ENCODE measurements around the gene KCNH4.

The KCNH4 gene

DNA sequence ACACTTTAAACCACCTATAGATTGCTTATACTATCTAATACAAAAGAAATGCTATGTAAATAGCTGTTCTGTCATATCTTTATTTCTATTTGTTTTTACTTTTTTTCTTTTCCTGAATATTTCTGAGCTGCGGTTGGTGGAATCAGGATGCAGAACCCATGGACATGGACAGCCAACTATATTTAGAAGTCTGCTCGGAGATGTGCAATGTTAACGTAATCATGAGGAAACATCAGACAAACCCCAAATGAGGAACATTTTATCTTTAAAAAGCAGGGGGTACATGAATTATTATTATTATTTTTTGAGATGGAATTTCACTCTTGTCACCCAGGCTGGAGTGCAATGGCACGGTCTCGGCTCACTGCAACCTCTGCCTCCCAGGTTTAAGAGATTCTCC, 44.7 kb upstream of the KCNH4 start:
- Histone ChIP-seq H3K9me3 (ENCODE audit: control insufficient read depth, insufficient read depth, low read depth, low read length) (no peaks in the 10 kb centered on the region), H3K27ac (ENCODE audit: extremely low read depth, low read depth, low read length) (no peak overlapping the region), H3K36me3 (ENCODE audit: control insufficient read depth in 2 of 2, insufficient read depth in 1 of 2, low read length in 2 of 2) (peaks cover 12 to 27% of the 10 kb centered on the region in 2 experiments; a peak in 2 of 3 replicates), H3K4me1 (ENCODE audit: control insufficient read depth, insufficient read depth, low read length) (peaks cover 2% of the 10 kb centered on the region; the same call in 1 of the 2 replicates), H3K4me3 (ENCODE audit: low read depth, low read length) (no peak overlapping the region)
- no peak for TF ChIP-seq ZNF791 (tag by site-specific recombination; IDR thresholded peaks at IDR 0.05)
- TF ChIP-seq, protein P1, sequence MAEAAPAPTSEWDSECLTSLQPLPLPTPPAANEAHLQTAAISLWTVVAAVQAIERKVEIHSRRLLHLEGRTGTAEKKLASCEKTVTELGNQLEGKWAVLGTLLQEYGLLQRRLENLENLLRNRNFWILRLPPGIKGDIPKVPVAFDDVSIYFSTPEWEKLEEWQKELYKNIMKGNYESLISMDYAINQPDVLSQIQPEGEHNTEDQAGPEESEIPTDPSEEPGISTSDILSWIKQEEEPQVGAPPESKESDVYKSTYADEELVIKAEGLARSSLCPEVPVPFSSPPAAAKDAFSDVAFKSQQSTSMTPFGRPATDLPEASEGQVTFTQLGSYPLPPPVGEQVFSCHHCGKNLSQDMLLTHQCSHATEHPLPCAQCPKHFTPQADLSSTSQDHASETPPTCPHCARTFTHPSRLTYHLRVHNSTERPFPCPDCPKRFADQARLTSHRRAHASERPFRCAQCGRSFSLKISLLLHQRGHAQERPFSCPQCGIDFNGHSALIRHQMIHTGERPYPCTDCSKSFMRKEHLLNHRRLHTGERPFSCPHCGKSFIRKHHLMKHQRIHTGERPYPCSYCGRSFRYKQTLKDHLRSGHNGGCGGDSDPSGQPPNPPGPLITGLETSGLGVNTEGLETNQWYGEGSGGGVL (tag by site-specific recombination; IDR thresholded peaks at IDR 0.05): no peak
- ChIA-PET CTCF (no interaction called here), POLR2A (no interaction called here)

- Histone ChIP-seq H3K9me3 (ENCODE audit: control insufficient read depth, insufficient read depth, low read depth, low read length) (no peaks in the 10 kb centered on the region), H3K36me3 (ENCODE audit: control insufficient read depth in 2 of 2, insufficient read depth in 1 of 2, low read length in 2 of 2) (peaks cover 12 to 27% of the 10 kb centered on the region in 2 experiments; a peak in 2 of 3 replicates), H3K4me3 (ENCODE audit: low read depth, low read length) (no peak overlapping the region), H3K4me1 (ENCODE audit: control insufficient read depth, insufficient read depth, low read length) (peaks cover 2% of the 10 kb centered on the region; the same call in 1 of the 2 replicates), H3K27ac (ENCODE audit: extremely low read depth, low read depth, low read length) (no peak overlapping the region)
- no peak for TF ChIP-seq ZNF548 (tag by site-specific recombination; IDR thresholded peaks at IDR 0.05)
- TF ChIP-seq ZNF768 (tag by site-specific recombination; IDR thresholded peaks at IDR 0.05): no peak
- no peak for TF ChIP-seq KLF10 (tag by site-specific recombination; IDR thresholded peaks at IDR 0.05)
- TF ChIP-seq, protein P2, sequence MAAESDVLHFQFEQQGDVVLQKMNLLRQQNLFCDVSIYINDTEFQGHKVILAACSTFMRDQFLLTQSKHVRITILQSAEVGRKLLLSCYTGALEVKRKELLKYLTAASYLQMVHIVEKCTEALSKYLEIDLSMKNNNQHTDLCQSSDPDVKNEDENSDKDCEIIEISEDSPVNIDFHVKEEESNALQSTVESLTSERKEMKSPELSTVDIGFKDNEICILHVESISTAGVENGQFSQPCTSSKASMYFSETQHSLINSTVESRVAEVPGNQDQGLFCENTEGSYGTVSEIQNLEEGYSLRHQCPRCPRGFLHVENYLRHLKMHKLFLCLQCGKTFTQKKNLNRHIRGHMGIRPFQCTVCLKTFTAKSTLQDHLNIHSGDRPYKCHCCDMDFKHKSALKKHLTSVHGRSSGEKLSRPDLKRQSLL (tag by site-specific recombination; IDR thresholded peaks at IDR 0.05): no peak
- no peak for TF ChIP-seq ZBTB1 (tag by site-specific recombination; IDR thresholded peaks at IDR 0.05)
- TF ChIP-seq, protein P3, sequence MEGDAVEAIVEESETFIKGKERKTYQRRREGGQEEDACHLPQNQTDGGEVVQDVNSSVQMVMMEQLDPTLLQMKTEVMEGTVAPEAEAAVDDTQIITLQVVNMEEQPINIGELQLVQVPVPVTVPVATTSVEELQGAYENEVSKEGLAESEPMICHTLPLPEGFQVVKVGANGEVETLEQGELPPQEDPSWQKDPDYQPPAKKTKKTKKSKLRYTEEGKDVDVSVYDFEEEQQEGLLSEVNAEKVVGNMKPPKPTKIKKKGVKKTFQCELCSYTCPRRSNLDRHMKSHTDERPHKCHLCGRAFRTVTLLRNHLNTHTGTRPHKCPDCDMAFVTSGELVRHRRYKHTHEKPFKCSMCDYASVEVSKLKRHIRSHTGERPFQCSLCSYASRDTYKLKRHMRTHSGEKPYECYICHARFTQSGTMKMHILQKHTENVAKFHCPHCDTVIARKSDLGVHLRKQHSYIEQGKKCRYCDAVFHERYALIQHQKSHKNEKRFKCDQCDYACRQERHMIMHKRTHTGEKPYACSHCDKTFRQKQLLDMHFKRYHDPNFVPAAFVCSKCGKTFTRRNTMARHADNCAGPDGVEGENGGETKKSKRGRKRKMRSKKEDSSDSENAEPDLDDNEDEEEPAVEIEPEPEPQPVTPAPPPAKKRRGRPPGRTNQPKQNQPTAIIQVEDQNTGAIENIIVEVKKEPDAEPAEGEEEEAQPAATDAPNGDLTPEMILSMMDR (tag by site-specific recombination; IDR thresholded peaks at IDR 0.05): no peak
- no peak for TF ChIP-seq MZF1 (tag by site-specific recombination; IDR thresholded peaks at IDR 0.05; ENCODE audit: borderline replicate concordance)
- no peak for TF ChIP-seq PRDM1 (tag by site-specific recombination; IDR thresholded peaks at IDR 0.05)
- no peak for TF ChIP-seq GFI1B (tag by site-specific recombination; IDR thresholded peaks at IDR 0.05)
- no peak for TF ChIP-seq BCL6B (tag by site-specific recombination; IDR thresholded peaks at IDR 0.05)
- TF ChIP-seq ZNF121 (tag by site-specific recombination; IDR thresholded peaks at IDR 0.05): no peak
- TF ChIP-seq, protein P1 (tag by site-specific recombination; IDR thresholded peaks at IDR 0.05): no peak
- no peak for TF ChIP-seq ZNF248 (tag by site-specific recombination; IDR thresholded peaks at IDR 0.05)
- no peak for TF ChIP-seq ZNF529 (tag by site-specific recombination; IDR thresholded peaks at IDR 0.05; ENCODE audit: insufficient replicate concordance)
- TF ChIP-seq ZNF2 (tag by site-specific recombination; IDR thresholded peaks at IDR 0.05): no peak
- TF ChIP-seq OSR2 (tag by site-specific recombination; IDR thresholded peaks at IDR 0.05): no peak
- ChIA-PET POLR2A (no interaction called here), CTCF (interaction anchor here (0.5 to 3.2 kb wide), 2 partner anchors 89 to 97 kb away, joined by 3 to 26 read pairs; no protein-coding TSS in a partner anchor)
These were observed 43.7 kb upstream of the KCNH4 start for GRCh38 chr17:42224651-42225050.
